HepG2 (cell line): ENCODE results near the gene POLRMT. TPM values are rescaled to one million over a fixed set of nuclear protein-coding genes. Genes with fewer than 3 reads are reported as not detected.

Experiments used
- AGO1 ChIP-seq: fragments of 200-400 bp; formaldehyde crosslinking; IDR thresholded peaks from 2 replicates; pipeline ENCODE4 v1.6.1; 2017; ENCODE audit warnings: mild to moderate bottlenecking, low read depth, low read length, moderate library complexity; ENCODE audit not compliant: poor library complexity, severe bottlenecking
- ARNTL ChIP-seq: sonication (generic); formaldehyde crosslinking; IDR thresholded peaks from 2 replicates; pipeline ENCODE4 v1.4.0; 2020; ENCODE audit warnings: mild to moderate bottlenecking, missing genetic modification reagents
- CHD2 ChIP-seq: IDR thresholded peaks from 2 replicates; pipeline ENCODE4 v1.6.1; 2011; ENCODE audit warnings: low read depth, low read length, improper control_type of control experiment
- ELF3 ChIP-seq: IDR thresholded peaks from 2 replicates; pipeline ENCODE4 v1.6.1; 2016; ENCODE audit warnings: missing genetic modification reagents, missing compliant biosample characterization
- RFX1 ChIP-seq: fragments of 450-650 bp; IDR thresholded peaks from 2 replicates; pipeline ENCODE4 v1.6.1; 2017
- YEATS4 ChIP-seq: sonication (generic); formaldehyde crosslinking; IDR thresholded peaks from 2 replicates; pipeline ENCODE4 v1.4.0; 2020; ENCODE audit warnings: missing genetic modification reagents, borderline replicate concordance
- ZBTB21 ChIP-seq: sonication (generic); formaldehyde crosslinking; IDR thresholded peaks from 2 replicates; pipeline ENCODE4 v1.4.0; 2020; ENCODE audit warnings: missing genetic modification reagents
- ZMYM4 ChIP-seq: sonication (generic); formaldehyde crosslinking; IDR thresholded peaks from 2 replicates; pipeline ENCODE4 v1.8.1; 2023; ENCODE audit warnings: mild to moderate bottlenecking, missing genetic modification reagents
- ZNF136 ChIP-seq: sonication (generic); formaldehyde crosslinking; IDR thresholded peaks from 2 replicates; pipeline ENCODE4 v1.8.1; 2022; ENCODE audit warnings: low read depth, mild to moderate bottlenecking, moderate library complexity, missing genetic modification reagents
- ZNF441 ChIP-seq: sonication (generic); formaldehyde crosslinking; IDR thresholded peaks from 2 replicates; pipeline ENCODE4 v1.7.0; 2021; ENCODE audit warnings: missing genetic modification reagents, borderline replicate concordance
- ZNF510 ChIP-seq: sonication (generic); formaldehyde crosslinking; IDR thresholded peaks from 2 replicates; pipeline ENCODE4 v1.4.0; 2020; ENCODE audit warnings: low read depth, mild to moderate bottlenecking, missing genetic modification reagents
- ZNF552 ChIP-seq: sonication (generic); formaldehyde crosslinking; IDR thresholded peaks from 2 replicates; pipeline ENCODE4 v1.9.0; 2022; ENCODE audit warnings: missing genetic modification reagents, mild to moderate bottlenecking, borderline replicate concordance
- ZNF720 ChIP-seq: sonication (generic); formaldehyde crosslinking; IDR thresholded peaks from 2 replicates; pipeline ENCODE4 v1.4.0; 2020; ENCODE audit warnings: missing genetic modification reagents
- ZSCAN22 ChIP-seq: sonication (generic); formaldehyde crosslinking; IDR thresholded peaks from 2 replicates; pipeline ENCODE4 v1.4.0; 2020; ENCODE audit warnings: mild to moderate bottlenecking, missing genetic modification reagents
- polyA plus RNA-seq, 8 experiments: library from polyadenylated mRNA; depleted of rRNA in 3 of 8; stranded (reverse) in 7 of 8; unstranded in 1 of 8; fragments of >200 nt; fragmentation: Illumina TruSeq in 4 of 8; extraction: Trizol in 4 of 8; gene quantifications; 2 replicates each; pipeline versions ENCODE4 v1.2.1 to v1.2.3, GENCODE V29; 2011 to 2016; ENCODE audit warnings: low read depth in 4 of 8, missing spikeins in 1 of 8, mixed read lengths in 1 of 8; ENCODE audit not compliant: insufficient read depth in 1 of 8
- total RNA-seq, 5 experiments: library from RNA; depleted of rRNA; stranded (reverse); fragments of >200 nt; fragmentation: Illumina TruSeq; extraction: Trizol; gene quantifications; 2 replicates each; pipeline ENCODE4 v1.2.3, GENCODE V29; 2016; ENCODE audit warnings: low read depth in 1 of 5
- TF ChIP-seq, protein P1 (sequence below): sonication (generic); formaldehyde crosslinking; IDR thresholded peaks from 2 replicates; pipeline ENCODE4 v1.8.0; 2022; ENCODE audit warnings: mild to moderate bottlenecking, missing genetic modification reagents; ENCODE audit not compliant: insufficient replicate concordance
- TF ChIP-seq, protein P2 (sequence below): sonication (generic); formaldehyde crosslinking; IDR thresholded peaks from 2 replicates; pipeline ENCODE4 v1.4.0; 2020; ENCODE audit warnings: missing genetic modification reagents, borderline replicate concordance
- TF ChIP-seq, protein P3 (sequence below): sonication (generic); formaldehyde crosslinking; IDR thresholded peaks from 2 replicates; pipeline ENCODE4 v1.4.0; 2020; ENCODE audit warnings: missing genetic modification reagents, borderline replicate concordance
- TF ChIP-seq, protein P4 (sequence below): sonication (generic); formaldehyde crosslinking; IDR thresholded peaks from 2 replicates; pipeline ENCODE4 v1.8.0; 2022; ENCODE audit warnings: missing genetic modification reagents, mild to moderate bottlenecking, moderate library complexity, borderline replicate concordance
- TF ChIP-seq, protein P5 (sequence below): sonication (generic); formaldehyde crosslinking; IDR thresholded peaks from 2 replicates; pipeline ENCODE4 v1.4.0; 2020; ENCODE audit warnings: missing genetic modification reagents

POLRMT gene
- total and polyA plus RNA-seq, 2 of the 13 experiments (the other 11 are each of a cell fraction or from before 2014, with no cell fraction given), result 78.0 to 101 TPM

DNA sequence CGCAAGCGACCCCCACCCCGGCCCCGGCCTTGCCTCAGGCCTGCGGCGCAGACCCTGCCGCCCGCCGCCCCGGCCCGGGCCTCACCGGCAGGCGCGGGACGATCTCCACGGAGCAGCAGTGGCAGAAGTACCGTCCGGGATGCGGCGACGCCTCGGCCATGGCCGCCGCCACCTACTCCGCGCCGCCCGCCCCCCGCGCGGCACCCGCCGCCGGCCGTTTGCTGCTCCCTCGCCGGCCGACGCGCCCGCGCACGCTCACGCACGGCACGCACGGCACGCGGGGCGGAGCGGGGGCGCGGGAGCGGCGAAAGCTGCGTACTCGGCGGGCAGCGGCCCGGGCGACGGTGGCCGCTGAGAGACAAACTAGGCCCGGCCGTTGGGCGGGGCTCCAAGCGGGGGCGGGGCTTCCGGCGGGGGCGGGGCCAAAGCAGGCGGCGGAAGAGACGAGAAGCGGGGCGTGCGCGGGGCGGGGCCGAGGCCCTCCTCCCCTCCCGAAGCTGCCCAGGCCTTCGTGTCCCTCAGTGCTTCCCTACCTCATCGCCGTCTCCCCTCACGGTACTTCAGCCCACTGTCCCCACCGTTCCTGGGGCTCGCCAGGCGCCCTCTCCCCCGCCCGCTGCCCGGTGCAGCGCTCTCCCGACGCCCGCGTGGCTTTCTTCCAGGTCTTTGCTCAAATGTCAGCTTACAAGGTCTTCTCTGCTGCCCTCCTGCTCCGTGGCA, 29.8 kb upstream of the POLRMT start, which contains the start of gene RNF126 (continued):
- TF ChIP-seq ELF3 (CRISPR knock-in tag), result no peak
- peak; percentile 81 for TF ChIP-seq AGO1
- TF ChIP-seq, protein P1, sequence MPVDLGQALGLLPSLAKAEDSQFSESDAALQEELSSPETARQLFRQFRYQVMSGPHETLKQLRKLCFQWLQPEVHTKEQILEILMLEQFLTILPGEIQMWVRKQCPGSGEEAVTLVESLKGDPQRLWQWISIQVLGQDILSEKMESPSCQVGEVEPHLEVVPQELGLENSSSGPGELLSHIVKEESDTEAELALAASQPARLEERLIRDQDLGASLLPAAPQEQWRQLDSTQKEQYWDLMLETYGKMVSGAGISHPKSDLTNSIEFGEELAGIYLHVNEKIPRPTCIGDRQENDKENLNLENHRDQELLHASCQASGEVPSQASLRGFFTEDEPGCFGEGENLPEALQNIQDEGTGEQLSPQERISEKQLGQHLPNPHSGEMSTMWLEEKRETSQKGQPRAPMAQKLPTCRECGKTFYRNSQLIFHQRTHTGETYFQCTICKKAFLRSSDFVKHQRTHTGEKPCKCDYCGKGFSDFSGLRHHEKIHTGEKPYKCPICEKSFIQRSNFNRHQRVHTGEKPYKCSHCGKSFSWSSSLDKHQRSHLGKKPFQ (CRISPR knock-in tag), result no peak
- no peak for TF ChIP-seq ZNF720 (CRISPR knock-in tag)
- TF ChIP-seq ZNF441, result peak; percentile 74; the same call in 1 of the 2 replicates
- no peak for TF ChIP-seq ZBTB21 (CRISPR knock-in tag)
- TF ChIP-seq ZNF136 (CRISPR knock-in tag), result no peak
- TF ChIP-seq YEATS4 (CRISPR knock-in tag), result peak; percentile 43; the same call in 1 of the 2 replicates
- TF ChIP-seq, protein P2, sequence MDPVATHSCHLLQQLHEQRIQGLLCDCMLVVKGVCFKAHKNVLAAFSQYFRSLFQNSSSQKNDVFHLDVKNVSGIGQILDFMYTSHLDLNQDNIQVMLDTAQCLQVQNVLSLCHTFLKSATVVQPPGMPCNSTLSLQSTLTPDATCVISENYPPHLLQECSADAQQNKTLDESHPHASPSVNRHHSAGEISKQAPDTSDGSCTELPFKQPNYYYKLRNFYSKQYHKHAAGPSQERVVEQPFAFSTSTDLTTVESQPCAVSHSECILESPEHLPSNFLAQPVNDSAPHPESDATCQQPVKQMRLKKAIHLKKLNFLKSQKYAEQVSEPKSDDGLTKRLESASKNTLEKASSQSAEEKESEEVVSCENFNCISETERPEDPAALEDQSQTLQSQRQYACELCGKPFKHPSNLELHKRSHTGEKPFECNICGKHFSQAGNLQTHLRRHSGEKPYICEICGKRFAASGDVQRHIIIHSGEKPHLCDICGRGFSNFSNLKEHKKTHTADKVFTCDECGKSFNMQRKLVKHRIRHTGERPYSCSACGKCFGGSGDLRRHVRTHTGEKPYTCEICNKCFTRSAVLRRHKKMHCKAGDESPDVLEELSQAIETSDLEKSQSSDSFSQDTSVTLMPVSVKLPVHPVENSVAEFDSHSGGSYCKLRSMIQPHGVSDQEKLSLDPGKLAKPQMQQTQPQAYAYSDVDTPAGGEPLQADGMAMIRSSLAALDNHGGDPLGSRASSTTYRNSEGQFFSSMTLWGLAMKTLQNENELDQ, result no peak
- no peak for TF ChIP-seq RFX1
- TF ChIP-seq CHD2, result no peak
- no peak for TF ChIP-seq ZSCAN22 (CRISPR knock-in tag)
- TF ChIP-seq ARNTL, result 0 out of 2 replicates have a peak, but pooled peaks have one; percentile 21
- no peak; the same call in 1 of the 2 replicates for TF ChIP-seq ZMYM4
- no peak for TF ChIP-seq ZNF510 (CRISPR knock-in tag)
- TF ChIP-seq, protein P3, sequence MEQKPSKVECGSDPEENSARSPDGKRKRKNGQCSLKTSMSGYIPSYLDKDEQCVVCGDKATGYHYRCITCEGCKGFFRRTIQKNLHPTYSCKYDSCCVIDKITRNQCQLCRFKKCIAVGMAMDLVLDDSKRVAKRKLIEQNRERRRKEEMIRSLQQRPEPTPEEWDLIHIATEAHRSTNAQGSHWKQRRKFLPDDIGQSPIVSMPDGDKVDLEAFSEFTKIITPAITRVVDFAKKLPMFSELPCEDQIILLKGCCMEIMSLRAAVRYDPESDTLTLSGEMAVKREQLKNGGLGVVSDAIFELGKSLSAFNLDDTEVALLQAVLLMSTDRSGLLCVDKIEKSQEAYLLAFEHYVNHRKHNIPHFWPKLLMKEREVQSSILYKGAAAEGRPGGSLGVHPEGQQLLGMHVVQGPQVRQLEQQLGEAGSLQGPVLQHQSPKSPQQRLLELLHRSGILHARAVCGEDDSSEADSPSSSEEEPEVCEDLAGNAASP (CRISPR knock-in tag), result no peak; the same call in 1 of the 2 replicates
- no peak for TF ChIP-seq ZNF552 (CRISPR knock-in tag)
- TF ChIP-seq, protein P4, sequence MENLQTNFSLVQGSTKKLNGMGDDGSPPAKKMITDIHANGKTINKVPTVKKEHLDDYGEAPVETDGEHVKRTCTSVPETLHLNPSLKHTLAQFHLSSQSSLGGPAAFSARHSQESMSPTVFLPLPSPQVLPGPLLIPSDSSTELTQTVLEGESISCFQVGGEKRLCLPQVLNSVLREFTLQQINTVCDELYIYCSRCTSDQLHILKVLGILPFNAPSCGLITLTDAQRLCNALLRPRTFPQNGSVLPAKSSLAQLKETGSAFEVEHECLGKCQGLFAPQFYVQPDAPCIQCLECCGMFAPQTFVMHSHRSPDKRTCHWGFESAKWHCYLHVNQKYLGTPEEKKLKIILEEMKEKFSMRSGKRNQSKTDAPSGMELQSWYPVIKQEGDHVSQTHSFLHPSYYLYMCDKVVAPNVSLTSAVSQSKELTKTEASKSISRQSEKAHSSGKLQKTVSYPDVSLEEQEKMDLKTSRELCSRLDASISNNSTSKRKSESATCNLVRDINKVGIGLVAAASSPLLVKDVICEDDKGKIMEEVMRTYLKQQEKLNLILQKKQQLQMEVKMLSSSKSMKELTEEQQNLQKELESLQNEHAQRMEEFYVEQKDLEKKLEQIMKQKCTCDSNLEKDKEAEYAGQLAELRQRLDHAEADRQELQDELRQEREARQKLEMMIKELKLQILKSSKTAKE (CRISPR knock-in tag), result no peak
- TF ChIP-seq, protein P5, sequence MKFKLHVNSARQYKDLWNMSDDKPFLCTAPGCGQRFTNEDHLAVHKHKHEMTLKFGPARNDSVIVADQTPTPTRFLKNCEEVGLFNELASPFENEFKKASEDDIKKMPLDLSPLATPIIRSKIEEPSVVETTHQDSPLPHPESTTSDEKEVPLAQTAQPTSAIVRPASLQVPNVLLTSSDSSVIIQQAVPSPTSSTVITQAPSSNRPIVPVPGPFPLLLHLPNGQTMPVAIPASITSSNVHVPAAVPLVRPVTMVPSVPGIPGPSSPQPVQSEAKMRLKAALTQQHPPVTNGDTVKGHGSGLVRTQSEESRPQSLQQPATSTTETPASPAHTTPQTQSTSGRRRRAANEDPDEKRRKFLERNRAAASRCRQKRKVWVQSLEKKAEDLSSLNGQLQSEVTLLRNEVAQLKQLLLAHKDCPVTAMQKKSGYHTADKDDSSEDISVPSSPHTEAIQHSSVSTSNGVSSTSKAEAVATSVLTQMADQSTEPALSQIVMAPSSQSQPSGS (CRISPR knock-in tag), result peak; percentile 47; the same call in 1 of the 2 replicates
